GM10266 (cell line): ENCODE results near the gene TMEM11.

Source experiments
- DNase-seq: peaks from one replicate; pipeline ENCODE4 v3.0.0; 2012; ENCODE audit errors: extremely low spot score
- TF ChIP-seq, protein P1 (sequence below): IDR thresholded peaks from 2 replicates; pipeline ENCODE4 v1.5.1; 2012; ENCODE audit warnings: mild to moderate bottlenecking, low read depth; ENCODE audit not compliant: control insufficient read depth, insufficient read depth; ENCODE audit errors: missing control alignments

TMEM11 gene

DNA sequence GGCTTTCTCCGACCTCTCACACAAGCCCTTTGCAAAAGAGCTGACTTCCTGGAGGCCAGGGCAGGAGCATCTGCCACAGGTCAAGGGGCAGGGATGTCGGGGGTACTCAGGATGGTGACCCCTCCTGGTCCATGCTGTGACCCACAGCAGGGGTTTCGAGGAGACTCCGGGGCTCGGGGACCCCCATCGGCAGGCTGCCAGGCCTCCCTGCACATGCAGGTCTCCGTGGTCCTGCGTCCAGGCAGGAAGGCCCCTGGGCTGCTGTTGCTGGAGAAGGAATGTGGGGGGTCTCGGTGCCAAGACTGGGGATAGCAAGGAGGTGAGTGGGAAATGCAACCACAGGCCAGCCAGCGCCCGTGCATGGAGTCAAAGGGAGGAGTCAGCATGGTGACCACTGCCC is 27.6 kb upstream of the TMEM11 start:
- no peak for DNase-seq

GRCh38 chr17:21240369-21241055 is 26.6 kb upstream of the TMEM11 start:
- TF ChIP-seq, protein P1, sequence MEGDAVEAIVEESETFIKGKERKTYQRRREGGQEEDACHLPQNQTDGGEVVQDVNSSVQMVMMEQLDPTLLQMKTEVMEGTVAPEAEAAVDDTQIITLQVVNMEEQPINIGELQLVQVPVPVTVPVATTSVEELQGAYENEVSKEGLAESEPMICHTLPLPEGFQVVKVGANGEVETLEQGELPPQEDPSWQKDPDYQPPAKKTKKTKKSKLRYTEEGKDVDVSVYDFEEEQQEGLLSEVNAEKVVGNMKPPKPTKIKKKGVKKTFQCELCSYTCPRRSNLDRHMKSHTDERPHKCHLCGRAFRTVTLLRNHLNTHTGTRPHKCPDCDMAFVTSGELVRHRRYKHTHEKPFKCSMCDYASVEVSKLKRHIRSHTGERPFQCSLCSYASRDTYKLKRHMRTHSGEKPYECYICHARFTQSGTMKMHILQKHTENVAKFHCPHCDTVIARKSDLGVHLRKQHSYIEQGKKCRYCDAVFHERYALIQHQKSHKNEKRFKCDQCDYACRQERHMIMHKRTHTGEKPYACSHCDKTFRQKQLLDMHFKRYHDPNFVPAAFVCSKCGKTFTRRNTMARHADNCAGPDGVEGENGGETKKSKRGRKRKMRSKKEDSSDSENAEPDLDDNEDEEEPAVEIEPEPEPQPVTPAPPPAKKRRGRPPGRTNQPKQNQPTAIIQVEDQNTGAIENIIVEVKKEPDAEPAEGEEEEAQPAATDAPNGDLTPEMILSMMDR = no peak

More for the DNA sequence above, 27.6 kb upstream of the TMEM11 start:
- TF ChIP-seq, protein P1 = no peak

GRCh38 chr17:21239680-21240368 is 25.9 kb upstream of the TMEM11 start:
- DNase-seq = no peak
- TF ChIP-seq, protein P1 = peak; percentile 32

More at GRCh38 chr17:21240369-21241055, 26.6 kb upstream of the TMEM11 start:
- no peak for DNase-seq

DNA sequence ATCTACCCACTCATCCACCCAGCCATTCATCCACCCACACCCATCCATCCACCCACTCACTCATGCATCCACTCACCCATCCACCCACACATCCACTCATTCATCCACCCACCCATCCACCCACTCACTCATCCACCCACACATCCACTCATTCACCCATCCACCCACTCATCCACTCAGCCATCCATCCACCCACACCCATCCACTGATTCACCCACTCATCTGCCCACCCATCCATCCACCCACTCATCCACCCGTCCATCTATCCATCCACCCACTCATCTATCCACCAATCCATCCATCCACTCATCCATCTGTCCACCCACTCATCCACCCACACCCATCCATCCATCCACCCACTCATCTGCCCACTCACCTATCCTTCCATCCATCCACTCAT is 22.0 kb upstream of the TMEM11 start:
- no peak for DNase-seq
- TF ChIP-seq, protein P1 = no peak

- TF ChIP-seq, protein P1 = no peak
- no peak for DNase-seq
Observed at GRCh38 chr17:21233581-21234347, 19.8 kb upstream of the TMEM11 start.

GRCh38 chr17:21232033-21232749 is 18.2 kb upstream of the TMEM11 start:
- DNase-seq = no peak
- TF ChIP-seq, protein P1 = no peak
